ENCODE measurements around the gene OR6K3.
"Not testable (repeated sequence)": the region's sequence is repeated elsewhere in the genome, so short reads cannot be mapped to it uniquely, and the experiment has no call there.

OR6K3 gene, protein sequence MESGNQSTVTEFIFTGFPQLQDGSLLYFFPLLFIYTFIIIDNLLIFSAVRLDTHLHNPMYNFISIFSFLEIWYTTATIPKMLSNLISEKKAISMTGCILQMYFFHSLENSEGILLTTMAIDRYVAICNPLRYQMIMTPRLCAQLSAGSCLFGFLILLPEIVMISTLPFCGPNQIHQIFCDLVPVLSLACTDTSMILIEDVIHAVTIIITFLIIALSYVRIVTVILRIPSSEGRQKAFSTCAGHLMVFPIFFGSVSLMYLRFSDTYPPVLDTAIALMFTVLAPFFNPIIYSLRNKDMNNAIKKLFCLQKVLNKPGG

DNA sequence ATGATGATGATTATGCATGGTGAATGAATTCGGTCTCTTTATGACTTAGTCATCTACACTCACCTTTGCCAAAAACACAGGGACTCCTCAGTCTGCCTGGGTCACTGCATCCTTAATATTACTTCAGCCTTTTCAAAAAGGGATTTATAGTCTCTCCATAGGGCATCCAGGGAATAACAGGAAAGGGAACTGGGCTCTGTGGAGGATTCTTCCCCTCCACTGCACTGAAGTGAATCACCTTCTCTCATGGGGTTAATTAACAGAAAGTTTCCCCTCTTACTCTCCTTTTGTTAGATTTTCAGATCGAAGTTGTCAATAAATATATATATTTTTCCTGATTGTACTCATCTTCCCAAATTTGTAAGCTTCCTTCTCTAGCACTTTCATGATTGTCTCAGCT, at the start of gene OR6K3:
Gene OR6K3, minus strand, starts transcription at position 101 of the 400 bp plus-strand sequence. CDS start 2,605 bp downstream, outside the sequence.
- DNase-seq, result no peak

- DNase-seq, result no peak
Observed at GRCh38 chr1:158754420-158754819, 33.9 kb upstream of the OR6K3 start, which contains the start of gene OR6K6. Gene OR6K6 (plus strand): TSS chr1:158754720. CDS start chr1:158754888, 168 bp downstream.

- DNase-seq, result no peak
Observed at GRCh38 chr1:158752155-158752712, 31.7 kb upstream of the OR6K3 start.

GRCh38 chr1:158735848-158736247, 15.3 kb upstream of the OR6K3 start:
- DNase-seq, result no peak

- DNase-seq, result no peak
Observed at GRCh38 chr1:158732524-158732923, 12.0 kb upstream of the OR6K3 start.

DNA sequence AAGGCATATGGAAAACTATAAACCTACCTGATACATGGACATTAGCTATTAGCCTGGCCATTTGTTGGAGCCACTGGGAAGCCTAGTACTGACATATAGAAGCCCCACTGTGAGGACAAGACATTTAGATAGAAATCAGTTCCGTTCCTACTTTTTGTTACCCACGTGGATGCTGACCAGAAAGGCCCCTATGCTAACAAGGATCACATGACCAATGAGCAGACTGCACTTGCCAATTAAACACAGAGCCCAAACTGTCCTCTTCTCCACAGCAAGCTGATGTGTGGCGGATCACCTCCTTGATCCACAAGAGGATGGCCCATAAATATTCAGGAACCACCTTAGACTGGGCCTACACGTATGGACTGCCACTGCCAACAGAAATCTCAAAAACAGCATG, 11.2 kb upstream of the OR6K3 start:
- DNase-seq, result no peak

- no peak for DNase-seq
Observed at GRCh38 chr1:158730453-158730852, 9.9 kb upstream of the OR6K3 start.

DNA sequence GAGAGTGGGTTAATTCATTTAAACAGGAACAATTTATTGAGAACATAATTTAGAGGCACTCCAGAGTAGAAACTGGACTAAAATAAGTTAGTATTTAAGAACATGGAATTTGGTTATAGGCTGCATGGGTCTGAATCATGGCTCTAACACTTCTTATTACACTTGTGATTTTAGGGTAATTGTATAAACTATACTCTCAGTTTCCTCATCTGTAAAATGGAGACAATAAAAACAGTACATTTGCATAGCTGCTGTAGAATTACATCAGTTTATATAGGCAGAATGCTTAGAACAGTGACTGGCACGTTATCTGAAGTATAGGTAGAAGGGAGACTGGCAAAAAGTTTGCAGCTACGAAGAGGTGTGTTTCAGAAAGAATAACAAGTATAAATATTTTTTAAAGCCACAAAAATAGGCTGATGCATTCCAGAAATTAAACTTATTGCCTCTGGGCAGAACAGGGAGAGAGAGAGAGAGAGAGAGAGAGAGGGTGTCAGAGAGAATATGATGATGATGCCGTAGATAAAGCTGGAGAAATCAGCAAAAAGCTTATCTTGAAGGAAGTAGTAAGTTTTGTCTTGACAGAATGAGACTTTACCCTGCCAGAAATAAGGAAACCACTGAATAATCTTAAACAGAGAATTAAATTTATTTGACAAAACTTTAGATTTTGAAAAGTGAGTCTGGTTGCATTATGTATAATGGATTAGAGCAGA, 8.1 kb upstream of the OR6K3 start:
- DNase-seq, result no peak

- DNase-seq, result no peak
Observed at GRCh38 chr1:158724442-158724841, 3.9 kb upstream of the OR6K3 start.

GRCh38 chr1:158719664-158720063, 856 bp downstream of the OR6K3 start:
- DNase-seq, result no peak

DNA sequence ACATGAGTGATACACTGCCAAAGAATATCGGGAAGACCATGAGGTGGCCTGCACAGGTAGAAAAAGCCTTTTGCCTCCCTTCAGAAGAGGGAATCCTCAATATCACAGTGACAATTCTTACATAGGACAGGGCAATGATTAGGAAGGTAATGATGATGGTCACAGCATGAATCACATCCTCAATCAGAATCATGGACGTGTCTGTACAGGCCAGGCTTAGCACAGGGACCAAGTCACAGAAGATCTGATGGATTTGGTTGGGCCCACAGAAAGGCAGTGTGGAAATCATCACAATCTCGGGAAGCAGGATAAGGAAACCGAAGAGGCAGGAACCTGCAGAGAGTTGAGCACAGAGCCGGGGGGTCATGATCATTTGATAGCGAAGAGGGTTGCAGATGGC, 3.2 kb downstream of the OR6K3 start:
- DNase-seq, result no peak

GRCh38 chr1:158716335-158716734, 4.2 kb downstream of the OR6K3 start:
- DNase-seq, result peak; percentile 40

GRCh38 chr1:158714754-158715153, 5.8 kb downstream of the OR6K3 start:
- no peak for DNase-seq

- DNase-seq, result no peak
Observed at GRCh38 chr1:158711098-158711497, 9.4 kb downstream of the OR6K3 start.

DNA sequence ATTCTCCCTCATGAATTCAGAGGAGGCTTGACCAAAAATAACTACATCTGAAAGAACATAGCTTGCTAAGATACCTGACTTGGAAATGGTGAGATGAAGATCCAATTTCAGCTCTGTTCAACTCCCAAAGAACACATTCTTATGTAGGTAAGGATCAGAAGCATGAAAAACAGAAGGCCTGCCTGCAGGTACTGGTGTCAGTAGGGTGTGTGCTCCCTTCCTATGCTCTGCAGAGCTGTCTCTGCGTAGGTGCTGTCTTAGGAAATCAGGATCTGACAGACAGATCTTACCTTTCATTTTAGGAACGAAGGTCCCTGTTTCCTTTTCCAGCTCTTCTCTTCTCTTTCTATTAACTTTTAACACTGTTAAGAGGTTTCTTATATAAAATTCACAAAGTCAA, 14.4 kb downstream of the OR6K3 start:
- DNase-seq, result no peak

GRCh38 chr1:158700552-158700951, 20.0 kb downstream of the OR6K3 start, which contains the start of gene OR6K2:
Gene OR6K2 (minus strand): TSS chr1:158700652. CDS start chr1:158700652, 0 bp downstream.
- DNase-seq, result no peak

DNA sequence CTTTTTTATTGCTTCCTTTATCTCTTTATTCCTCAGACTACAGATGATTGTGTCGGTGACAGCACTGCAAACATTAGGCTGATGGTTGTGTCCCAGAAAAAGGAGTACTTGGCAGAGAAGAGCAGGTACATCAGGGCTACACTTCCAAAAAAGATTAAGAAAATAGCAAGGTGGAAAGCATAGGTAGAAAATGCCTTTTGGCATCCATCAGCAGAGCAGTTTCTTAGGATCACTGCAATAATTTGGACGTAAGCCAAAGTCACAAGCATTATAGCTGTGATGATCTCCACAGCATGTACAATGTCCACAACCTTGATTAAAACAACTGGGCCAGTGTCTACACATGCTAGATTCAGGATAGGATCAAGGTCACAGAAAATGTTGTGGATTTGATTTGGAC, 25.9 kb downstream of the OR6K3 start:
- DNase-seq, result no peak

- DNase-seq, result no peak
Observed at GRCh38 chr1:158692356-158692755, 28.2 kb downstream of the OR6K3 start.

- no peak for DNase-seq
Observed at GRCh38 chr1:158691907-158692306, 28.6 kb downstream of the OR6K3 start.

GRCh38 chr1:158691149-158691548, 29.4 kb downstream of the OR6K3 start:
- not testable (repeated sequence) for DNase-seq

- DNase-seq, result no peak
Observed at GRCh38 chr1:158689875-158690274, 30.6 kb downstream of the OR6K3 start.

GRCh38 chr1:158689110-158689509, 31.4 kb downstream of the OR6K3 start:
- no peak for DNase-seq

- DNase-seq, result not testable (repeated sequence)
Observed at GRCh38 chr1:158688343-158688742, 32.2 kb downstream of the OR6K3 start.

DNA sequence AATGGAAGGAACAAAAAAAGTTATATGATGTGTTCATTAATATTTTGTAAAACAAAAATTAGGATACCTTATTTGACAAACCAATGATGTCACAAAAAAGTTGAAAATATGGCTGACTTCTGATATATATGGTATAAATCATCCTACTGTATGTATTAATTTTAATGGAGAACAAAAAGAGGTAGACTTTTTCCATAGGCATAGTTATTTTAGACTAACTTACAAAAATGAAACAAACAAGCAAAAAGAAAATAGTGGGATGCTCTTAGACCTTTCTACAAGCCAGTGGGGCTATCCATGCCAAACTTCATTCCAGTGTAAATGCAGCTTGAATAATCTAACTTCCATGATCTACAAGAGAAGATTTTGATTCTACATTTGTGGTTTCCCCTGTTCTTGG, 33.5 kb downstream of the OR6K3 start:
- DNase-seq, result no peak
